Left kidney (tissue), 8 donors: ENCODE results near the gene SGPL1. TPM values are rescaled to one million over a fixed set of nuclear protein-coding genes. Genes with fewer than 3 reads are reported as not detected.
"Not testable (repeated sequence)": the region's sequence is repeated elsewhere in the genome, so short reads cannot be mapped to it uniquely, and the experiment has no call there.

Experiments
- DNase-seq: peaks from one replicate; pipeline ENCODE4 v3.0.0-alpha.2; 2013
- long read RNA-seq, 8 donors: transcript quantifications; one replicate each; lab custom pipeline, GENCODE V29; 2026
- polyA plus RNA-seq: library from polyadenylated mRNA; unstranded; fragments of 120-200 nt; gene quantifications from one replicate; pipeline ENCODE4 v1.2.1, GENCODE V29; 2013; ENCODE audit not compliant: insufficient read length

SGPL1 gene, protein sequence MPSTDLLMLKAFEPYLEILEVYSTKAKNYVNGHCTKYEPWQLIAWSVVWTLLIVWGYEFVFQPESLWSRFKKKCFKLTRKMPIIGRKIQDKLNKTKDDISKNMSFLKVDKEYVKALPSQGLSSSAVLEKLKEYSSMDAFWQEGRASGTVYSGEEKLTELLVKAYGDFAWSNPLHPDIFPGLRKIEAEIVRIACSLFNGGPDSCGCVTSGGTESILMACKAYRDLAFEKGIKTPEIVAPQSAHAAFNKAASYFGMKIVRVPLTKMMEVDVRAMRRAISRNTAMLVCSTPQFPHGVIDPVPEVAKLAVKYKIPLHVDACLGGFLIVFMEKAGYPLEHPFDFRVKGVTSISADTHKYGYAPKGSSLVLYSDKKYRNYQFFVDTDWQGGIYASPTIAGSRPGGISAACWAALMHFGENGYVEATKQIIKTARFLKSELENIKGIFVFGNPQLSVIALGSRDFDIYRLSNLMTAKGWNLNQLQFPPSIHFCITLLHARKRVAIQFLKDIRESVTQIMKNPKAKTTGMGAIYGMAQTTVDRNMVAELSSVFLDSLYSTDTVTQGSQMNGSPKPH
- polyA plus RNA-seq: 78.4 TPM
- long read RNA-seq, donor 1, full-length matches to known transcripts: 7 of 7 reads
- long read RNA-seq, donor 1, partial matches to known transcripts: 0 of 7 reads
- long read RNA-seq, donor 1, other reads (novel, unspliced or antisense): 0 of 7 reads
- long read RNA-seq, donor 2, full-length matches to known transcripts: 5 of 237 reads
- long read RNA-seq, donor 2, partial matches to known transcripts: 93 of 237 reads
- long read RNA-seq, donor 2, other reads (novel, unspliced or antisense): 139 of 237 reads
- long read RNA-seq, donor 3, full-length matches to known transcripts: 1 of 200 reads
- long read RNA-seq, donor 3, partial matches to known transcripts: 88 of 200 reads
- long read RNA-seq, donor 3, other reads (novel, unspliced or antisense): 111 of 200 reads
- long read RNA-seq, donor 4: 0 reads
- long read RNA-seq, donor 5, full-length matches to known transcripts: 2 of 779 reads
- long read RNA-seq, donor 5, partial matches to known transcripts: 765 of 779 reads
- long read RNA-seq, donor 5, other reads (novel, unspliced or antisense): 12 of 779 reads
- long read RNA-seq, donor 6, full-length matches to known transcripts: 4 of 293 reads
- long read RNA-seq, donor 6, partial matches to known transcripts: 13 of 293 reads
- long read RNA-seq, donor 6, other reads (novel, unspliced or antisense): 276 of 293 reads
- long read RNA-seq, donor 7, full-length matches to known transcripts: 9 of 9 reads
- long read RNA-seq, donor 7, partial matches to known transcripts: 0 of 9 reads
- long read RNA-seq, donor 7, other reads (novel, unspliced or antisense): 0 of 9 reads
- long read RNA-seq, donor 8, full-length matches to known transcripts: 2 of 2 reads
- long read RNA-seq, donor 8, partial matches to known transcripts: 0 of 2 reads
- long read RNA-seq, donor 8, other reads (novel, unspliced or antisense): 0 of 2 reads

DNA sequence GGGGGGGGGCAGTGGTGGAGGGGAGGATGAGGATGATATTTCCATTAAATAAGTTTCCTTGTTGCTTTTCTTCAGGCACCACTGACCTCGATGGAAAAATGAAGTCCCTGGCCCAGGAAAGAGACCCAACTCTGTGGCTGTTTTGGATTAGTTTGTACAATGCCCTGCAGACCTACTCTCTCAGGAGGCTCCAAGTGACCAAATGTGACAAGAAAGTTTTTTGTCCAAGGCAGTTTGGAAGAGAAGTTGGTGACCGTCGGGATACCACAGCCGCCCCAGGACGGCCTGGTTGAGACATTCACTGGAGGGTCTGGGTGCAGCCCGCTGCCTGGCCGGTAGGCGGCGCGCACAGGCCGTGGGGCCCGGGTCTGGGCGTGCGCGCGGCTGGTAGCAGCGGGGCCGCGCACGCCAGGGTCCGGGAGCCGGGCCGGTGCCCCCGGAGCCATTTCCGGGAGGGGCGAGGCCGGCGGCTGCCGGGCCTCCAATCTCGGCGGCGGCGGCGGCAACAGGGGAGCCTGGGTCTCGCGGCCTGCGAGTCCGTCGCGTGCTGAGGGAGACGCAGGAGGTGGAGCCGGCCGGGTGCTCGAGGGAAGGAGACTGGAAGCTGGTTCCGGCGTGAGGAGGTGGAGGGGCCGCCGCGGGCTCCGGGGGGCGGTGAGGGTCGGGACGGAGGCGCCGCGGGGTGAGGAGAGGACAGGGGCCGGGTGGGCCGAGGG lies at the start of gene SGPL1:
Gene SGPL1, plus strand, starts transcription at position 445 of the 716 bp plus-strand sequence. CDS start 906 bp downstream, outside the sequence.
- peak; percentile 78 for DNase-seq

DNA sequence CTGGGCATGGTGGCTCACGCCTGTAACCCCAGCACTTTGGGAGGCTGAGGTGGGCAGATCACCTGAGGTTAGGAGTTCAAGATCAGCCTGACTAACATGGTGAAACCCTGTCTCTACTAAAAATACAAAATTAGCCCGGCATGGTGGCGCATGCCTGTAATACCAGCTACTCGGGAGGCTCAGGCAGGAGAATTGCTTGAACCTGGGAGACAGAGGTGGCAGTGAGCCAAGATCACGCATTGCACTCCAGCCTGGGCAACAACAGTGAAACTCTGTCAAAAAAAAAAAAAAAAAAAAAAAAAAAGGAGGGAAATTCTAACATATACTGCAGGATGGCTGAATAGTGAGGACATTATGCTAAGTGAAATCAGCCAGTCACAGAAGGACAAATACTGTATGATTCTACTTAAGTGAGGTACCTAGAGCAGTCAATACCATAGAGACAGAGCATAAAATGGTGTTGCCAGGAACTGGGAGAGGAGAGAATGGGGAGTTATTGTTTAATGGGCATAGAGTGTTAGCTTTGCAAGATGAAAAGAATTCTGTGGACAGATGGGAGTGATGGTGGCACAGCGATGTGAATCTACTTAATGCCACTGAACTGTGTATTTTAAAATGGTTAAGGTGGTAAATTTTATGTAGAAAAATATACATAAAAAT lies 47.6 kb upstream of the SGPL1 start:
- DNase-seq: not testable (repeated sequence)

DNA sequence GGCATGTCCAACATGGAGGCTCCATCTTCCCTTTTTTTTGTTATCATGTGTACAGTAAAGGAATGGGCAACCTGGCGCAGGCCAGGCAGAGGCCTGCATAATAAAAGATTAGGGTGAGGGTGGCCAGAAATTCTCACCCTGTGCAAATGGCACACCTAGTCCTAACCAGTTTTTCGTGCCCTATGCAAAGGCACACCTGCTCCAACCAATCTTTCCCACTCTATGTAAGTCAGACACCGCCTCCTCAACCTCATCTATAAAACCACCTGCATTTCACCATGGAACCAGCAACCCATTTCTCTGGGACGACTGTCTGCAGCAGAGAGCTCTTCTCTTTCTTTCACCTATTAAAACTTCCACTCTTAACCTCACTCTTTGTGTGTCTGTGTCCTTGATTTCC lies 46.6 kb upstream of the SGPL1 start:
- no peak for DNase-seq

DNA sequence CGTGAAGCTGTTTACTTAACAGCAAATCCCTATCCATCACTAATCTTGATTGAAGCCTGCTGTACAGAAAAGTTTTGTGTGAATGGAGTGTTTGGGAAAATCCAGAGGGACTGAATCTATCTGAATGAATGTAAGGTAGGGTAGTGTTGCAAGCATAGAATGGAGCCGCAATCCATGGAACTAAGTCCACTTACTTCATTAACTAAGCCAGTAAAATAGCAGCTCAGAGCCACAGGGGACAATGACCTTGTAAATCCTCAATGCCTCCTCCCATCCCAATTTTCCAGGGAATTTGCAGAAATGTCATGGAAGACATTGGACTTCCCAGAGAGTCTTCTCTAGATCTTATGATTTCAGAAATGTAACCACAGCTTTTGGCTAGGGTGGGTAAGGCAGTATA lies 45.7 kb upstream of the SGPL1 start:
- DNase-seq: no peak

DNA sequence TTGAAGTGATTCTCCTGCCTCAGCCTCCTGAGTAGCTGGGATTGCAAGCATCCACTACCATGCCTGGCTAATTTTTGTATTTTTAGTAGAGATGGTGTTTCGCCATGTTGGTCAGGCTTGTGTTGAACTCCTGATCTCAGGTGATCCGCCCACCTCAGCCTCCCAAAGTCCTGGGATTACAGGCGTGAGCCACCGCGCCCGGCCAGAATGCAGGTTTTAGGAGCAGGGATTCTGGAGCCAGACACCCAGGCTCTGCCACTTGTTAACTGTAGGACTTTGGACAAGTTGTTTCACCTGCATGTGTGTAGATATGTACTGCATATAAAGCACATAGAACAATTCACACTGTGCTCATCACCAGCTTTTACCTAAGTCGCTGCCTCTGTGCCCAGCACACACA lies 45.2 kb upstream of the SGPL1 start:
- not testable (repeated sequence) for DNase-seq

DNA sequence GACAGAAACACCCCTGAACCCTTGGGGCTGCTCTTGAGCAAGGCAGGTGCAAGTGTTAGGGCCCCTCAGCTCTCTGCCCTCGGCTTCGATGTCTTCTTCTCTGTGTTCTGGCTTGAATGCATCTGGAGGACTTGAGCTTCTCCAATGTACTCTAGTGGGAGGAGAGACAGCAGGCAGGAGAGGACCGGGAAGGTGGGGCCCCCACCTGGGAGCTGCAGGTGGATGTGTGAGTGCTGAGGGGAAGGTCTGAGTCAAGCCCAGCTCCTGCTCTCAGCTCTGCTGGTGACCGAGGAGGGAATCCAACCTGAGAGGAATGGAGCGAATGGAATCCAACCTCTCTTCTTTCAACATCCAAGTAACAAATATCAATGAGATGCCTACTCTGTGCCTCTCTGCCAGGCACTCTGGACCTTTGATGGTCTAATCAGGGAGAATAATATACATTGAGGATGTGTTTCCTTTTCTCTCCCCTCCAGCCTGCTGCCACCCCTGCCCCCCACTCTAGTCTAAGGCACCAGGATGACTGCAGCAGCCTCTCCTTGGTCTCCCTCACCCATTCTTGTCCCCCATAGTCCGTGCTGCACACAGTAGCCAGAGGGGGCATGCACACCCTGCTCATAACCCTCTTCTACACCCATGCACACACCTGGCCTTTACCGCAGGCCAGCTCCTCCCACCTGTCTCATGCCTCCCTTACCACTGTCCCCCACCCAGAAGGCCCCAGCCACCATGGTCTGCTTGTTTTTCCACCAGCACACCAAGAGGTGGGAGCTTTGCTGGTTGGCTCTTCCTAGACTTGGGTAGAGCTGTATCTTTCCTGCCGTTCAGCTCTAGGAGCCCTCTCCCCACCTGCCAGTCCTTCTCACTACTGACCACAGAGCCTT lies 44.2 kb upstream of the SGPL1 start:
- no peak for DNase-seq

DNA sequence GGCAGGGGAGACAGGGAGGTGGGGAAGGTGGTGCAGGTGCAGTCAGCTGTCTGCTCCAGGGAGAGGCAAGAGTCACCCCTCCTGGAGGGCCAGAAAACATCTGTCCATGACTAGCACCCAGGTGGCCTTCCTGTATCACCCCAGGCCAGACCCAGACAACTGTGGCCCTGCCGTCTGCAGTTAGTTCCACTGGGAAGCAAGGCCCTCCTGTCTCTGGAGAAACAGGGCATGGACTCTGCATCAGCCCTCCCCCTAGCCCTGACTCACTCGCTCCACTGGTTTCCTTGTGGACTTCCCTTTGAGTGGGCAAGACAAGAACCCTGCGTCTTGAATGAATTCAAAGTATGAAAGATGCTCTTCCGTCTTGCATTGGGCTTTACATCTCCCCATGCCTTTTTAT lies 43.1 kb upstream of the SGPL1 start:
- no peak for DNase-seq

DNA sequence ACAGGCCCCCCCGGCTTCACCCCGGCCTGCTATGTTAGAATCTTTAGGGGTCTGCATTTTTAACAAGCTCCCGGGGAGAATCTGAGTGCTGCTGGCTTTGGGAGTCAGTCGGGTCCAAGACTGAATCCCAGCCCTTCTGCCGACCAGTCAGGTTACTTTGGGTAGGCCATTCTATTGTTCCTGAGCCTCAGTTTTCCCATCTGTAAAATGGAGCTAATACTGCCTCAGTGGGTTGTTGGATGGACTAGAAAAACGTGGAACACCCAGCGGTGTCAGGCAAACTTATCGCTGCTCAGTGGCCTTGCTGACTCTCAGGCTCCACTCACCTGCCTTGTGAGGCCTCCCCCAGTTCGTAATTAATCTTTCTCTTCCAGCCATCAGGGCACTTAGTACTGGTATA lies 42.3 kb upstream of the SGPL1 start:
- no peak for DNase-seq

DNA sequence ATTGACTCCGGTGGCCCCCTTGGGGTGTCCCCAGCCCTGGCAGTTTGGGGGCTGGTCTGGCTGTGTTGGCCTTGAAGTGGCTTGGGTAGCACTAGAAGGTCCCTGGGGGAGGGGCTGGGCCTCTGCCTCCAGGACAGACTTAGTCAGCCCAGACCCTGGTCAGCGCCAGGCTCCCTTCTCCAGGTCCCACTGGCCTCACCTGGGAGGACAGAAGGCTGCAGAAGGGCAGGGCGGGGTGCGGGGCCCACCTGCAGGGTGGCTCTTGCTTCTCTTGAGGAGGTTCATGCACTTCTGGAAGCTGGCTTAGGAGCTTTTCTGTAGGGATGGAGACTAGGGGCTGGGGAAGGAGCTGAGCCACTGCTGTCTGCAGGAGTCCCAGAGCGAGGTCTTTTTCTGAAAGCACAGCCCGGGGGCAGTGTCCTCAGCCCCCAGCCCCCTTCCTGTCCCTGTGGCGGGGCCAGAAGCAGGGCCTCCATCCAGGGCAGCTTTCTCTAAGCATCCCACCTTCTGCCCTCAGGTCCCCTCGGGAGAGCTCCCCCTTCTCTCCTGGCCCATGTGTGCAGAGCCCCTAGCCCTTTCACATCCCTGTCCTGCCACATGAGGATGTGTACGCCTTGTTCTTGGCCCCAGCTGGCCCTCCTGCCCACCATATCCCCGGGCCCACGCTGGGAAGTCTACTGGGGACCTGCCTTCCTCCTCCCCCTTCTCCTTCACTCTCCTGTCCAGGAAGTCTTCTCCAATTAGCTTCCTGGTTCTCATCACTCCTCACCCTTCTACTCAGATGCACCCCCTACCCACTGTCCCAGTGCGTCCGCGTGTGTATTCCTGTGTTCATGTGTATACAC lies 41.6 kb upstream of the SGPL1 start:
- no peak for DNase-seq

DNA sequence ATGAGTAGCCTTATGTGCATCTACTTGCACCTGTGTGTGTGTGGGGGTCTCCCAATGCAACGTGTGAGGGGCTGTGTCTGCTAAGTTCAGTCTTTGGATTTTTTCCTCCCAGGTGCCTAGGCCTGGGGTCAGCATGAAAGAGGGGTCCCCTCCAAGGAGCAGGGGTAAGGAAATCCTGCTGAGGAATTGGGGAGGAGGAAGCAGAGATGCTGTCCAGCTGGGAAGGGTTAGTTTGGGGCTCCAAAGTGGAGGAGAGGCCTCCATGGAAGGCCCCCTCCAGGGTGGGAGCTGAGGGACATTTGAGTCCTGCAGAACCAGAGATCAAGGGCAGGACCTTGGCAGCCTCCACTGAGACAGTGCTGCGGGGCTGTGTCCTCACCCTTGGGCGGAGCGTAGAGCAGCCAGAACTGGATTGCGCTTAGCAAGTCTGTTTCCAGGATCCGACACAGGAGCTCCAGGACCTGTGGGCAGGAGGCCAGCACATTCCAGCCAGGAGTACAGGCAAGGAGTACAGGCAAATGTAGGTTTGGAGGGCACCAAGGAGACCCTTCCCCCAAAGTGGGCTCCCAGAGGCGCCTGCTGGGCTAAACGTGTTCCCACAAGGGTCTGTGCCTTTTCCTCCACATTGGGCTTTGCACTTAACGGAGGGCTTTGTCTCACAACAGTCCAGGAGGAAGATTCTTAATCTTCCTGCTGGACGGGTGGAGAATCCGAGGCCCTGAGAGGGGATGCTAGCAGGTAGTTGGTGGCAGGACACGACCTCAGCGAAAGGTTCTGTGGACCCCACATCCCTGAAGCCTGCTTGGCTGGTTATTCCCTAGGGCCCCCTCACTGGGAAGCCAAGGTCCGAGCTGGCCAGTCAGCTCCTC lies 40.7 kb upstream of the SGPL1 start:
- no peak for DNase-seq

DNA sequence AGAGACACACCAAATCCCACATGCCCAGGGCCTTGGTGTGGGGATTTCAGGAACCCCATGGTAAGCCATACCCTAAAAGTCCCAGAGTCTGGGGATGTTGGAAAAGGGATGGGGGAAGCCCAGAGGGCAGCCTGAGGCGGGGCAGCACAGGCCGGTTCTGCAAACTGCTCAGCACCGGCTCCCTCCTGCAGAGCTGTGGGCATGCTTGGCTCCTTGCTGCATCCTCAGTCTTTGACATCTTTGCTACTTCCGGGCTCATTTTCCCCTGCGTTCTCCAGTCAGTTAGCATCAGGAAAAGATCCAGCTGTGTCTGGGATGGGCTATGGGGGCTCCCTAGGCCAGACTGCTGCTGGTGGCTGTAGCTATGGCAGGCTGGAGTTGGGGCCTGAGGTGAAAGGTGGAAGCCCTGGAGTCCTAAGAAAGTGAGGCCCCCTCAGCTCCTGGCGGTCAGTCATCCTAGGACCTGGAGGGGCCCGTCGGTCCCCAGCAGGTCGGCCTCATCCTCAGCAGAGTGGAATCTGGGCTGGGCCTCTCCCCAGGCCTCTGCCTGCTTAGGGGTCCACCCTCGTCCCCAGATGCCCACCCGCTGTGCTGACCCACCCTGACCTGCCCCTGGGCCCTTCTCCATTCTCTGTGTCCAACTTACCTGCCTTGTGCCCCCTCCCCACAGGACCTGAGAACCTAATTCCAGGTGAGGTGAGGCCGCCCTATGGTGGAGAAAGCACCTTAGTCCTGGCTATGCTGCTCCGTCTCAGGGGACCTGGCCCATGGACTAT lies 39.9 kb upstream of the SGPL1 start:
- no peak for DNase-seq

DNA sequence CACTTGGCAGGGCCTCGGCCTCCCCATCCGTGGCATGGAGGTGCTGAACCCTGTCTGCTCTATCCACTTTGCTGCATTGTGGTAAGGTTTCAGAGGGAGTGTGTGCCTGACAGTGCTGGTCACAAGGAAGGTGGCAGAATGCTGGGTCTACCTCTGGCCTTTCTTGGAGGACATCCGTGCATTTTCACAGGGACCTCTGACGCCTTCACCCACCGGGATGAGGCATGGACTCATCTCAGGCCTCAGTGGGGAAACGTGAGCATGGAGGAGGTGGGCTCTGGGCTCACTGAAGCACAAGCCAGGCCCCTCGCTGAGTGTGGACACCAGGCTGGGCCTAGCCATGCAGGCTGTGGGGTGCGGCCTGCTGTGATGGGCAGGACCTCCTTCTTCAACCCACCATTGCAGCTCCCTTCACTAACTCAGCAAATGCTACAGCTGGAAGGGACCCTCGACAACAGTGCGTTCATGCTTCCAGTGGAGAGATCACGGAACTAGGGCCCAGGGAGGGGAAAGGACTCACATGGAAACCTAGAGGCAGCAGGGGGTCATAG lies 39.2 kb upstream of the SGPL1 start:
- DNase-seq: no peak

DNA sequence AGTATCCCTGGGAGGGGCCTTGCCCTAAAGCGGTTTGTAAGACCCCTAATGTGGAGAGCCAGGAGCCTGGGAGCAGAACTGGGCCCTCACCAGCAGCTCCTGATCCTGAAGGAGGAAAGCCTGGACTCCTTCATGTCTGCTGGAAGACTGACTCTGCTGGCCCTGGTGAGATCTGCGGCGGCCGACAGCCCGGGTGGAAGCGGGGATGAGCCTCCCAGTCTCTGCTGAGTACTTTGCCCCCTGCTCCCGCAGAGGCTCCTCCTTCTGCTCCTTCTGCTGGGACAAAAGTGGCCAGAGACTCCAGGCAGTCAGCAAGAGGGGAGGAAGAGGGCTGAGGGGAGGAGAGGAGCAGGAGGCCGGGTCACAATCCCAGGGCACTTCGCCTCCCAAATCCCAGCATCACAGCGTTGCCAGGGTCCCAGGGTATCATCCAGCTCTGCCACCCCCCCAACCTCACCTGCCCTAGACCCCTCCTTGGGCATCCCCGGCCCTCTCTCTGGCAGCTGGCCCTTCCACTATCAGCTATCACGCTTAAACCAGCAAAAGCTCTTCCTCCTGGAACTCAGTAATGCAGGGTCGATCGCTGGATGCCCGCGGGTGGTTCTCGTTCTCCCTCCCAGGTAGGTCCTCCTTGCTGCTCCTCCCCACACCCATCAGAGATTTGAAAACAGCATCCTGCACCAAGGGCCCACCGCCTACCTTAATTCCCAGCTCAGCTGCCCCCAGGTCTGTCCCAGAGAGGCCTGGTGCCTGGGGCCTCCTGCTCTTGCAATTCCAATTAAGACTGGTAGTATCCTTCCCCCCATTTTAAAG lies 38.5 kb upstream of the SGPL1 start:
- DNase-seq: no peak

DNA sequence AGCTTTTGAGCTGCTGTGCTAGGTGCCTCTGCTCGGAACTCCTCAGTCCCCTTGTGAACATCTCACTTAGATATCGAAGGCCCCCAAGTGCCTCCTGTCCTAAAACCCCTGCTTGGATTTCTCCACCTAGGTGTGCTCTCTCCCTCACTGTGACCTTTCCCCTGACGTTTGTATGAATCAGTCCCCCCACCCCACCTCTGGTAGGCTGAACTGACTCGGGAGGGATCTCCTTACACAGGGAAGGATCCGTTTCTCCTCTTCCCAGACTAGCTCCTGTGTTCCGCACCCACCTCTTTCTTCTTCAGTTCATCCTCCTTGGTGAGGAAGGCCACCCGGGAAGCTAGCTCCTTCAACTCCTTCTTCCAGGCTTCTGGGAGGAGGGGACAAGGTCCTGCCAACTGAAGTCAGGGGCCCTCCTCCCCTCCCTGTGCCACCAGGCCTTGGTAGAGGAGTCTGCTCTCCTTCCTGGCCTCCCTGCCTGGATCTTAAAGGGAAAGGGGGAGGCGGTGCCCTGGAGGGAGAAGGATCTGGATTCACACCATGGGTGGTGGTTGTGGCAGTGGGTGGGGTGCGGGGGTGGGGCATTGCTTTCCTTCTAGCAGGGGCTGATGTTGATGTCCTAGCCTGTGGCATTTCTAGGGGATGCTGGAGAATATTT lies 37.4 kb upstream of the SGPL1 start:
- DNase-seq: no peak

DNA sequence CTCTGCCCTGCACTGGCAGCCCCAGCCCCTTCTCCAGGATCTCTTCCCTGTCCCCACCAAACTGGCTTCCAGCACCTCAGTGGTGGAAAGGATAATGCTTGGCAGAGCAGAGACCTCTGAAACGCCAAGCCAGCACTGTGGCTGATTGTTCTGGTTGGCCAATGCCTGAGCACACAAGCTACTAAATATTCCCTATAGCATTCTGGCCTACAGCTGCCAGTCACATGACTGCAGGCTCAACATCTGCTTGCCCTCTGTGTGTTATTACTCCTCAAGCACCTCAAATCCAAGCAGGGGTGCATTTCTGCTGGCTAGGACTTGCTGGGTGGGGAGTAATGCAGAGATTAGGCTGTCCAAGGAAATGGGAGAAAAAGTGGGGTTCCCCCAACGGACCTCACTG lies 36.7 kb upstream of the SGPL1 start:
- DNase-seq: no peak
